Raji (cell line): Measurements from ENCODE around the gene NBEA.

Experiments
- POLR2A ChIP-seq: IDR thresholded peaks from 2 replicates; pipeline ENCODE4 v1.6.1; 2011; ENCODE audit warnings: low read depth, low read length, control low read depth; ENCODE audit not compliant: insufficient read depth

NBEA gene

GRCh38 chr13:35279500-35279899, 337.4 kb downstream of the NBEA start:
- TF ChIP-seq POLR2A: no peak

DNA sequence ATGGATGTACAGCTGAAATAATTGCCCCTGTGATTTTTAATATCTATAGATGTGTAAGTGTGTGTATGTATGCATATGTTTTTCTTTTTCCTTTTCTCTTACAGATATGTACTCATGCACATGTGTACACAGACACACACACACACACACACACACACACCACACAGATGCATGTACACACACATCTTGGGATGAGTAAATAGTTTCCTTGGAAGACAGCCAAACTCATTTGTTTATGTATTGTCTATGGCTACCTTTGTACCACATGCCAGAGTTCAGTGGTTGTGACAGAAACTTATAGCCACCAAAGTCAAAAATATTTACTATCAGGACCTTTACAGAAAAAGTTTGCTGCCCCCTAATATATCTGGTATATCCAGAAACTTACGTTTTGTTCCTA, 341.8 kb downstream of the NBEA start:
- TF ChIP-seq POLR2A: no peak

GRCh38 chr13:35285677-35286076, 343.6 kb downstream of the NBEA start:
- no peak for TF ChIP-seq POLR2A

- no peak for TF ChIP-seq POLR2A
Measured at GRCh38 chr13:35292329-35292728, 350.3 kb downstream of the NBEA start.

- no peak for TF ChIP-seq POLR2A
Measured at GRCh38 chr13:35293579-35294226, 351.6 kb downstream of the NBEA start.

GRCh38 chr13:35309706-35310105, 367.6 kb downstream of the NBEA start:
- TF ChIP-seq POLR2A: no peak

GRCh38 chr13:35332134-35332533, 390.1 kb downstream of the NBEA start:
- no peak for TF ChIP-seq POLR2A

- no peak for TF ChIP-seq POLR2A
Measured at GRCh38 chr13:35333157-35333556, 391.1 kb downstream of the NBEA start.

GRCh38 chr13:35342440-35342839, 400.4 kb downstream of the NBEA start:
- no peak for TF ChIP-seq POLR2A

GRCh38 chr13:35343417-35343816, 401.3 kb downstream of the NBEA start:
- TF ChIP-seq POLR2A: no peak

GRCh38 chr13:35345992-35346391, 403.9 kb downstream of the NBEA start:
- no peak for TF ChIP-seq POLR2A

- TF ChIP-seq POLR2A: no peak
Measured at GRCh38 chr13:35346494-35346893, 404.4 kb downstream of the NBEA start.

GRCh38 chr13:35347679-35348205, 405.7 kb downstream of the NBEA start:
- no peak for TF ChIP-seq POLR2A

DNA sequence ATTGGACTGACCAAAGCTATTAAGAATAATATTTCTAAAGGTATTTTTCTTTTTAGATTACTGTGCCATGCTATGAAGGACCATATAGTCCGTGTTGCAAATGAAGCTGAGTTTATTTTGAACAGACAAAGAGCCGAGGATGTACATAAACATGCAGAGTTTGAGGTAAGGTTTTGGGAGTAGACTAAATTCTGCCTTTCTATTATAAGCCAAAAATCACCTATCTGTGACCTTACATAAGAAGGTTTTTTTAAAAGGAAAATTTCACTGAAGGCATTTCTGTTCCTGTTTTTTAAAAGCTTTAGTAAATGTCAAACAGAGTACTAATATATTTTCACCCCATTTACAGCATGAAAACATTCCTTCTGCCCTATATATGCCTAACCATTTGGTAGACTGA, 407.0 kb downstream of the NBEA start:
- no peak for TF ChIP-seq POLR2A

GRCh38 chr13:35349673-35350278, 407.7 kb downstream of the NBEA start:
- no peak for TF ChIP-seq POLR2A

GRCh38 chr13:35354285-35354684, 412.2 kb downstream of the NBEA start:
- no peak for TF ChIP-seq POLR2A

DNA sequence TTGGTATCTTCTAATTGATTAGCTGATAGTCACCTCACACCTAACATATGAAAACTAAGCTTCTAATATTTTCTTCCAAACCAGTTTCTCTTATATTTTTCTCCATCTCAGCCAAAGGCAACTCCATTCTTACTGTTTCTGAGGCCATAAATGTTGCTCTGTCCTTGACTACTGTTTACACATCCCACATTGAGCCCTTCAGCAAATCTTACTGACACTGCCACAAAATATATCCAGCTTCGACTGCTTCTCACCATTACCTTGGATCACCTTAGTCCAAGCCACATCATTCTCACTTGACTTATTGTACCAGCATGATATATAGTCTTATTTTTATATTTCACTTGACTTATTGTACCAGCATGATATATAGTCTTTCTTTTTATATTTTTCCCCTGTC, 412.8 kb downstream of the NBEA start:
- no peak for TF ChIP-seq POLR2A
